Mononuclear cell (primary cell): ENCODE data around the gene IFNA13. TPM values are rescaled to one million over a fixed set of nuclear protein-coding genes. Genes with fewer than 3 reads are reported as not detected.
"Not testable (repeated sequence)": the region's sequence is repeated elsewhere in the genome, so short reads cannot be mapped to it uniquely, and the experiment has no call there.

Source experiments
- H3K27me3 ChIP-seq: 2 replicates; pipeline ENCODE4 v1.6.0; 2011; ENCODE audit warnings: low read length, control low read depth; ENCODE audit not compliant: insufficient read depth
- H3K4me1 ChIP-seq: 2 replicates; pipeline ENCODE4 v1.5.1; 2011; ENCODE audit warnings: mild to moderate bottlenecking, low read length, control low read depth; ENCODE audit not compliant: insufficient read depth
- H3K4me3 ChIP-seq: 2 replicates; pipeline ENCODE4 v1.5.1; 2011; ENCODE audit warnings: mild to moderate bottlenecking, low read length, moderate library complexity
- H3K9me3 ChIP-seq: 2 replicates; pipeline ENCODE4 v1.5.1; 2011; ENCODE audit warnings: low read depth, mild to moderate bottlenecking, control low read depth, low read length
- total RNA-seq: library from RNA; depleted of rRNA; stranded (reverse); fragments of >200 nt; gene quantifications from one replicate; pipeline ENCODE4 v1.2.3, GENCODE V29; 2012

The IFNA13 gene
- total RNA-seq, 1 donor, result not detected

GRCh38 chr9:21385131-21385670, 17.3 kb upstream of the IFNA13 start, which contains the start of gene IFNA2:
TSS of gene IFNA2 (minus strand) at chr9:21385398. CDS start at chr9:21385329, 69 bp downstream.
- Histone ChIP-seq H3K4me3 (no peak within 1 kb of the TSS), H3K27me3 (peaks cover 75% of the 10 kb centered on the region), H3K4me1 (peaks cover 20% of the 10 kb centered on the region), H3K9me3 (no peaks in the 10 kb centered on the region)

- Histone ChIP-seq H3K27me3 (peaks cover 75% of the 10 kb centered on the region), H3K4me1 (peaks cover 20% of the 10 kb centered on the region), H3K9me3 (no peaks in the 10 kb centered on the region), H3K4me3 (no peak overlapping the region)
Observed at GRCh38 chr9:21383627-21384026, 15.8 kb upstream of the IFNA13 start.

GRCh38 chr9:21381448-21382339, 13.8 kb upstream of the IFNA13 start:
- Histone ChIP-seq H3K27me3 (peaks cover 70% of the 10 kb centered on the region), H3K4me1 (peaks cover 20% of the 10 kb centered on the region), H3K9me3 (no peaks in the 10 kb centered on the region), H3K4me3 (no peak overlapping the region)

GRCh38 chr9:21371467-21371866, 3.6 kb upstream of the IFNA13 start:
- not testable (repeated sequence) for H3K4me3 ChIP-seq, H3K4me1 ChIP-seq, H3K9me3 ChIP-seq
- peaks cover 20% of the 10 kb centered on the region for H3K27me3 ChIP-seq

- not testable (repeated sequence) for H3K9me3 ChIP-seq, H3K4me1 ChIP-seq, H3K4me3 ChIP-seq
- H3K27me3 ChIP-seq, result peaks cover 13% of the 10 kb centered on the region
Observed at GRCh38 chr9:21367169-21367568, 688 bp downstream of the IFNA13 start.

- H3K4me3 ChIP-seq, result no peak overlapping the region
- H3K27me3 ChIP-seq, result peaks cover 11% of the 10 kb centered on the region
- H3K4me1 ChIP-seq, result peaks cover 13% of the 10 kb centered on the region
- H3K9me3 ChIP-seq, result no peaks in the 10 kb centered on the region
Observed at GRCh38 chr9:21362287-21362686, 5.6 kb downstream of the IFNA13 start.

- Histone ChIP-seq H3K4me3 (no peak overlapping the region), H3K9me3 (no peaks in the 10 kb centered on the region), H3K4me1 (peaks cover 13% of the 10 kb centered on the region), H3K27me3 (peaks cover 6% of the 10 kb centered on the region)
Observed at GRCh38 chr9:21357479-21358460, 10.1 kb downstream of the IFNA13 start.

- H3K4me3 ChIP-seq, result no peak within 1 kb of the TSS
- no peaks in the 10 kb centered on the region for H3K4me1 ChIP-seq
- H3K9me3 ChIP-seq, result no peaks in the 10 kb centered on the region
- peaks cover 29% of the 10 kb centered on the region for H3K27me3 ChIP-seq
Observed at GRCh38 chr9:21350787-21351186, 17.1 kb downstream of the IFNA13 start, which contains the start of gene IFNA6. TSS of gene IFNA6 (minus strand) at chr9:21350887. CDS start at chr9:21350887, 0 bp downstream.

- no peak overlapping the region for H3K4me3 ChIP-seq
- no peaks in the 10 kb centered on the region for H3K9me3 ChIP-seq
- peaks cover 39% of the 10 kb centered on the region for H3K27me3 ChIP-seq
- no peaks in the 10 kb centered on the region for H3K4me1 ChIP-seq
Observed at GRCh38 chr9:21348430-21348970, 19.4 kb downstream of the IFNA13 start.

GRCh38 chr9:21340735-21341134, 27.1 kb downstream of the IFNA13 start:
- Histone ChIP-seq H3K4me1 (no peaks in the 10 kb centered on the region), H3K9me3 (no peaks in the 10 kb centered on the region), H3K4me3 (no peak overlapping the region), H3K27me3 (peaks cover 25% of the 10 kb centered on the region)

GRCh38 chr9:21336457-21336856, 31.4 kb downstream of the IFNA13 start:
- Histone ChIP-seq H3K9me3 (no peaks in the 10 kb centered on the region), H3K4me3 (no peak overlapping the region), H3K4me1 (peaks cover 27% of the 10 kb centered on the region), H3K27me3 (peaks cover 9% of the 10 kb centered on the region)

- Histone ChIP-seq H3K4me1 (peaks cover 39% of the 10 kb centered on the region), H3K9me3 (no peaks in the 10 kb centered on the region), H3K27me3 (peaks cover 5% of the 10 kb centered on the region), H3K4me3 (peak within 1 kb of the TSS; percentile 88)
Observed at GRCh38 chr9:21334701-21335632, 32.9 kb downstream of the IFNA13 start, which contains the start of gene KLHL9. TSS of gene KLHL9 (minus strand) at chr9:21335404. CDS start at chr9:21334859, 545 bp downstream.

- Histone ChIP-seq H3K9me3 (no peaks in the 10 kb centered on the region), H3K27me3 (no peaks in the 10 kb centered on the region), H3K4me3 (no peak overlapping the region), H3K4me1 (peaks cover 41% of the 10 kb centered on the region)
Observed at GRCh38 chr9:21333226-21333625, 34.6 kb downstream of the IFNA13 start.
